Posterior vena cava (tissue), 2 donors: Measurements from ENCODE around the gene MINDY4B. TPM values are rescaled to one million over a fixed set of nuclear protein-coding genes. Genes with fewer than 3 reads are reported as not detected.

Source experiments
- DNase-seq: peaks from one replicate; pipeline ENCODE4 v3.0.0-alpha.2; 2020; ENCODE audit warnings: low spot score
- intact Hi-C, 2 donors: fragments of 100-400 bp; cut with DNase I; formaldehyde crosslinking; loops; one replicate each; pipeline versions ENCODE4 v1.14.1 to v1.14.2; 2022 to 2023
- total RNA-seq, 2 donors: library from RNA; stranded (reverse); fragmentation: NEBNext Ultra II Directional; extraction: Animal tissue kit (Norgen Biotek cat#: 25700); gene quantifications; one replicate each; pipeline ENCODE4 v1.2.1, GENCODE V29; 2021
- donor health status: DM: yes; HTN: yes; CAD: no.
- donor health status: DM: yes; HTN: yes; CAD: no.

The MINDY4B gene
- total RNA-seq, 2 donors from 2014 or later: not detected

DNA sequence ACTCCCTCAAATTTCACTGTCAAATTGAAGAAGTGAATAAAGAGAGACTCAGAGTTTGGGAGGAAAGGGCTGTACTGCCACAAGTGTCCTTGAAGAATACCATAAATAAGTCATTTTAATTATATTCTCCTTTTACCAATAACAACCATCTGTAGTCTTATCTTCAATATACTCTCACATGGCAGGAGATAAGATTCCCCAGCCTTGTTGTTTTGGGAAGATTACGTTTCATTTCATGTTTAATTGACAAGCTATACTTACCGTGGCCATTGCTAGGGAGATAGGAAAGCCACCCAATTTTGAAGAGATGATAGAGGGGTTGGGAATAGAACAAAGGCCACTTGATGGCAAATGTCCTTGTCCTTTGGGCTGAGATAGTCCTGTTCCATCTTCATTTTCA lies 2.3 kb downstream of the MINDY4B start:
- DNase-seq: no peak

DNA sequence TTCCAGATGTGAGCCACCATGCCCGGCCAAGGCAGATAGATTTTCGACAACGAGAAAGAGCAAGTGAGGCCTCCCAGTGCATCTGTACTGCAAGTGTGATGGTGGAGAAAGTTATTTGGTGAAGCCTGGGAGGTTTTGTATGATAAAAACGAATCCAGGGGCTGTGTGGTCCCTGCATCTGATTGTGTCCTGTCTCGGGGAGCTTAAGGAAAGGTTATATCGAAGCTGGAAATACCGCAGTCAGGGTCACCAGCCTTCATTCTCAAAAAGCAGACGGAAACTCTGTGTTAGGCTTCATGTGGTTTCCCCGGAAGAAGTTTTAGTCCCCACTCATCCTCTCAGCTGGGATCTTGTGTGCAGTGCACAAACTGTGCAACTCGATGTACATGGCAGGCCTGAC lies 3.4 kb downstream of the MINDY4B start:
- no peak for DNase-seq
- intact Hi-C loops: no loop called here

More for the DNA sequence above, 2.3 kb downstream of the MINDY4B start:
- intact Hi-C loops: no loop called here

DNA sequence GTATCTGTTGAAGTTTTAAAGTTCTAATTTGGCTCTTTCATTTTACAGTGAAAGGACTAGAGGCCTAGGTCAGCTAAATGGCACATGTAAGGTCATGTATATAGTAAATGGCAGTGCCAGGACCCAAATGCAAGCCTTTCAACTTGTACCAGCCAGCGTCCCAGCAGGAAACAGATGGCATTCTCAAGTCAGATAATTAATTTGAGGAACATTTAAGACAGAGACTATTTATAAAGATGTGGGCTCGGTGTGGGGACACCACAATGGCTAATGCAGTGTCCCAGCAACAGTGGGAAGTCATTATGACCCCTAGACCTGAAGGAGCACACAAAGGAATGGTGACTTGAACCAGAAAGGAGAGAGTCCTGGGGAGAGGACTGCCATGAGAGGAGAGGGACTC lies 6.1 kb downstream of the MINDY4B start:
- intact Hi-C loops: no loop called here
- DNase-seq: no peak

DNA sequence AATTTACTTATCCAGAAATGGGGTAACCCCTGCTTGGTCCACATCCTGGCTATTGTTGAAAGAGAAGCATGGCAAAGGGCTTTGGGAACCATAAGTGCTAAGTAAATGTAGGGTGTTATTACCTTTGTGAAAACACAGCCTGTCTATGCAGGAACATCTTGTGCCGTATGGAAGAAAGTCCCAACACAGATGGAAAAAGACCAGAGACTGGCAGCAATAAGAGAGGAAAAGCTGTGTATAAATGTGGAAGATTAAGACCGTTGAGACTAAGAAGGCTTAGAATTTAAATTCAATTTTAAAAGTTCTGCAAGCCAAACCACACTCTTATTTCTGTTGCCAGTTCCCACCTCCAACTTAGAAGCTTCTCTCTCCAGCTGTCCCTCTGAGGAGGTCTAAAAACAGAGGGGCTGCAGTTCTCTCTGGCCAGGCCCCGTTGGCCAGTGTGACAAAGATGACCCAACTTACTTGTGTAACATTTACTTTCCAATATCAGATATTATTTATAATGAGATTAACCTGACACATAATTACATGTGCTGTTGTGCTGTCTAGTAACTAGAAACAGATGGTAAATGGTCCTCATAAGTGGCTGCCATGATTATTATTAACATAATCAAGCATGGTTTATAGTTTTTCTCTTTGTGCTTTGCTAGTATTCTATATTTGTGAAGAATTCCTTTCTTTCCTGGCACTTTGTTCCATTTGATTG lies 7.0 kb downstream of the MINDY4B start:
- intact Hi-C loops: no loop called here

DNA sequence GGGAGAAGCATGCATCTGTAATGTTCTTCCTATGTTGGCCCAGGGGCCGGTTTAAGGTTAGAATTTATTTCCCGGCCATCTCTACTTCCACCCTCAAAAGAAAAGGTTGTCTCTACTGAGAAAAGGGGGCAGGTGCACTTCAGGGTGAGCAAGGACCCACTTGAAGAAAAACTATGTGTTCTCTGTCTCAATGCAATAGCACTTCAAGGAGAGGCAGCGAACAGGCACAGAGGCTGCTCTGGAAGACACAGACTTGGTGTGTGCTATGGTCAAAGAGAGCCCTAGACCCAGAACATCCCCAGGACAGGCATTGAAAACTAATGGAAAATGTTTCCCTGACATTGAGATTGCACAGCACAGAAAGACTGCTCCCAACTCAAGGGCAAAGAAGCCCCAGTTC lies 7.6 kb downstream of the MINDY4B start:
- intact Hi-C loops: no loop called here
- no peak for DNase-seq

More for the DNA sequence above, 7.0 kb downstream of the MINDY4B start:
- no peak for DNase-seq

DNA sequence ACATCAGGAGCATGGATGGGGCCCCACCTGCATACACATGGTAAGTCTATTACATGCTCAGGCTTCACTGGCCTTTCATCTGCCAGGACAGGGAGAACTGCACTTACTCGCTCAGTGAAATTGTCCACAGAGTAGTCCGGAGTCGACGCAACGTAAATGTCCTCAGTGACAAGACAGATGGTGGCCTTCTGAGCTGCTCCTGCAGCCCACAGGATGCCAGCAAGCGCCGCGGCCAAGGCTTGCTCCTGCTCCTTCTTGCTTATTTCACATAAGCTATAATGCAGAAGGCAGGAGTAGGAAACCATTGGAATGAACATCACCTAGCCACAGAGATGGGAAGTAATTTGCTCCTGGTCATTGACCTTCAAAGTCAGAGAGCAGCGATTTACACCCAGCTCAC lies 14.4 kb downstream of the MINDY4B start:
- intact Hi-C loops: no loop called here
- no peak for DNase-seq

DNA sequence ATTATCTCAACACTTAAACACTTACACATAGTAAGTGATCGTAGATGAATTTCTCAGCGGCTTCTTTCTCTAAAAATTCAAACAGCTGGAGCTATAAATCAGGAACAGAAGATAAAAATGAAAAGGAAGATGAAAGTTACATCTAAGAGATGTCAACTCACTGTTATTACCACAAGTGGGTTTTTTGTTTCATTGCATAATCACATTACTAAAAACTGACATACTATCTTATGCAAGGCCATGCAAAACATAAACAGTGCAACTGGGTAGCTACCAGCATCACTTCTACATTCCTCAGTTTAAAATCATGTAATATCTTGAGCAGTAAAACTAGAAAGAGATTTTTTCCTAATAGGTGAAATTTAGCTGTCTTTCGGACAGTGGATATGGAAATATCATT lies 14.9 kb downstream of the MINDY4B start:
- DNase-seq: no peak
- intact Hi-C loops: no loop called here

DNA sequence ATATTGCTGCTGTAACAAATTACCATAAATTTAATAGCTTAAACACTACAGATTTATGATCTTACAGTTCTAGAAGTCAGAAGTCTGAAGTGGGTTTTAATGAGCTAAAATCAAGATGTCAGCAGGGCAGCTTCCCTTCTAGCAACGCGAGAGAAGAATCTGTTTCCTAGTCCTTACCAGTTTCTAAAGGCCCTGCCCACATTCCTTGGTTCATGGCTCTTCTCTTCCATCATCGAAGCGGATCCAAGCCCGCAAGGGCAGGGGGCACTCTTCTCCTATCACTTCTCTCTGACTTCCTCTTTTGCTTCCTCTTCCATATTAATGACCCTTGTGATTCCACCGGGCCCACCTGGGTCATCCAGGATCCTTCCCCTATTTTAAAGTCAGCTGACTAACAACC lies 16.1 kb downstream of the MINDY4B start:
- intact Hi-C loops: no loop called here
- DNase-seq: no peak

DNA sequence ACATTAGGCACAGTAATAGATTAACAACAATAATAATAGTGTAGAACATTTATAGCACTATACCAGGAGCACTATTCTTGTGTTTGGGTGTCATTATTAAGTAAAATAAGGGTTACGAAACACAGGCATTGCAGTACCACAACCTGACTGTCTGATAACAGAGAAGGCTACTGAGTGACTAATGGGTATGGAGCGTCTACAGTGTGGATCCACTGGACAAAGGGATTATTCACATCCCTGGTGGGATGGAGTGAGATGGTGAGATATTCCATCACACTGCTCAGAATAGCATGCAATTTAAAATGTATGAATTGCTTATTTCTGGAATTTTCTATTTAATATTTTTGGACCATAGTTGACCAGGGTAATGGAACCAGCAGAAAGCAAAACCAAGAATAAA lies 18.2 kb downstream of the MINDY4B start:
- no peak for DNase-seq
- intact Hi-C loops: no loop called here

DNA sequence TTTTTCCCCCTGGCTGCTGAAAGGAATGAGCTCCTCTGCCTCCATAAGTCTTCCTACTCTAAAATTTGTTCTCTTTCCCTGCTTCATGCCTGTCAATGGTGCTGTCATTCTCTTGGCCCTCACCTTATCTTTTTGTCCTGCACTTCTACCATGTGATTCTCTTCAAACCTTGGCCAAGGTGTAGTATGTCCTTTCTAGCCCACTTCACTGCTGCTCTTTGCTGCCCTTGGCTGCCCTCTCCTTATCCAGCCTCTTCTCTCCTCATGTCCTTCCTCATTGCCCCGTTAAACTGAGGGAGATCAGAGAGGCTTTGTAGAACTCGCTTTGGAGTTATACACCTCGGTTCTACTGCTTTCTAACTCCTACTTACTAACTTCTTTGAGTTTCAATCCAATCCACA lies 19.7 kb downstream of the MINDY4B start:
- intact Hi-C loops: no loop called here

DNA sequence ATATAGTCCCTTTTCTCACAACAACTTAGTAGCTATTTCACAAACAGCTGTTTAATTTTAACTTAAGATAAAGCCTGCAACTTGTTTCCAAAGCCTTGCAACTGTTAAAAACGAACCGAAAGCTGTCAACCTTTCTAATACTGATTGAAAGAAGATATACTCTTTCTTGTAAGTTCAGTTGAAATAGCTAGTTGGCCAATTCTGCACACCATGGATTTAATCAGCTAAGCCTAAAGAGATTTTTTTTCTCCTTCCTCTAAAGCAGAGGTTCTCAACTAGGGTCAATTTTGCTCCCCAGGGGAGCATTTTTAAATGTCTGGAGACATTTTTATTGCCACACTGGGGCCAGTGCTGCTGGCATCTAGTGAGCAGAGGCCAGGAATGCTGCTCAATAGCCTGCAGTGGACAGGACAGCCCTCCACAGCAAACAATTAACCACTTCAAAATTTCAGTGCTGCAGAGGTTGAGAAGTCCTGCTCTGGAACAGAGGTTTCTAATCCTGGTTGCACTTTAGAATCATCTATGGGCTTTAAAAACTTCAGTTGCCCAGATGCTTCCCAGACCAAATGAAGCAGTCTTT lies 26.2 kb downstream of the MINDY4B start:
- intact Hi-C loops: no loop called here
- DNase-seq: no peak

More for the DNA sequence above, 19.7 kb downstream of the MINDY4B start:
- no peak for DNase-seq

DNA sequence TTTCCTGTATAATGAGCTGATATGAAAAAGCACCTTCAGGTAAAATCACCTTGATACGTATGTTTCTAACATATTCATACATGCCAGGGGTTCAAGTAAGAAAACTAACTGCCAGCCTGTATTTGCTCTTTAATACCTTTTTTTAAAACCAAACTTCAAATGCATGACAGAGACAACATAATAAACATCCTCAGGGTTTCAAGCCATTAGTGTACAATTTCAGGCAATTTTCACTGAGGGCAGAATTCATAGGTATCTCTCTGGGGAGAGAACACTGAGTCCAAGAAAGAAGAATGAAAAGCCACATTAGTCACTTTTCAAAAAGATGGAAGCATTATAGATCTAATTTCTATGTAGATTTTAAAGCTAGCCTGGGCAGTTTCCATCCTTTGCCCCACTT lies 26.9 kb downstream of the MINDY4B start:
- no peak for DNase-seq
- intact Hi-C loops: no loop called here

DNA sequence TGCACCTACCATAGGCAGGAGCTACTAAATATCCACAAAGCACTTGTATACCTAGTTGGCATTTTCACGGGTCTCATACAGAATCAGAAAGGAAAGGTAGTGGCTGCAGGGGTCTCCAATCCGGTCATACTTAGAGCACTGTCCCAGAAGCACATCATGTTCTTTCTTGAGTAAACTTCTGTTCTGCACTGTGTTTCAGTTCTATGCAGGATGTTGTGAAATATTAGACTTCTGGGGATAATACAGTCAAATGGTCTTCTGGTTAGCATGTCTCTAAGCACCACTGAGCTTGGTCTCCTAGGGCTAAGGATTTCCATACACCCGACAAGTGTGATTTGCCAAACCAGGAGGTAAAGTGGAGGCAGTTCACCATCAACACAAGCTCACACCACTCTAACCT lies 27.9 kb downstream of the MINDY4B start:
- intact Hi-C loops: no loop called here
- no peak for DNase-seq

DNA sequence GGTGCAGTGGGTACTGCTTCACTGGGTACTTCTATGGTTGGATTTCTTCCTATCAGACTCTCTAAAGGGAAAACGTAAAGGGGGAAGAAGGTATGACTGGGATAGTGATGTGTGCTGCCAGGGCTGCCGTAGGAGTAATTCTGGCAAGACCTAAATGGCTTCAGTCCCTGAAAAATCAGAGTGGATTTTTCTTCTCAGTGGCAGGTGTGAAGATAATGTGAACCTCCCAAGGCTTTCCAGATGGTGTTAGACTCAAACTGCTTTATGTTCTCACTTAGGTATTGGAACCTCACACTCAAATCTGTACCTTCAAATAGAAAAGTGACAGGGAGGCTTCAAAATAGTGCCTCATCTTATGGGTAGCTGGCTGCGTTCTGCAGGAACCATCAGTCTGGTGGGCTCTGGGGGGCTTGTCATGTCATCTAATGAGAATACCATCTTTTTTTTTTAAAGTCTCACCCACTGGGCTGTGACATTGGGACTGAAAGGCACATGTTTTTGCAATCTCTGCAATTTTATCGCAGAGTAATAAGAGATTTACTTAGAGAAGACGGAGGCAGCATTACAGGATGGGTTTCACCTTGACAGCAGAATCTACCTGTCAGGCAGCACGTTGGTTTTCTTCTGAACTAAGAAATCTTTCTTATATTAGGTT lies 28.5 kb downstream of the MINDY4B start:
- DNase-seq: no peak
- intact Hi-C loops: no loop called here

DNA sequence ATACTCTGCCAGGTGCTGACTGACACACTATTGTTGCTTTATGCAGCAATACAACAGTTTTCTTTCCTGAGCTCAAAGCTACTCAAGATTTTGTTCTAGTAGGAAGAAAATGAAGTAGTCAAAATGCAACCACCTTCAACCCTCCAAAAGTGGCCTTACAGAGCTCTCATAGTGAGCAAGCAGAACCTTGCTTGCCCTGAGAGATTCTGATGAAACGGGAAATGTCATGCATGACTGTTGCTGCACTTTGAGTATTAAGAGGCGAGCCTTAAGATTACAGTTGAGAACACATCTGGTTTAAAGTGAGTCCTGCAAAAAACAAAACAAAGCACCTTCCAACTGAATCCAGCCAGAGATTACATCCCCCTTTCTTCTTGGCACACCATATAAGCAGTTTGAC lies 29.7 kb downstream of the MINDY4B start:
- DNase-seq: no peak
- intact Hi-C loops: no loop called here

DNA sequence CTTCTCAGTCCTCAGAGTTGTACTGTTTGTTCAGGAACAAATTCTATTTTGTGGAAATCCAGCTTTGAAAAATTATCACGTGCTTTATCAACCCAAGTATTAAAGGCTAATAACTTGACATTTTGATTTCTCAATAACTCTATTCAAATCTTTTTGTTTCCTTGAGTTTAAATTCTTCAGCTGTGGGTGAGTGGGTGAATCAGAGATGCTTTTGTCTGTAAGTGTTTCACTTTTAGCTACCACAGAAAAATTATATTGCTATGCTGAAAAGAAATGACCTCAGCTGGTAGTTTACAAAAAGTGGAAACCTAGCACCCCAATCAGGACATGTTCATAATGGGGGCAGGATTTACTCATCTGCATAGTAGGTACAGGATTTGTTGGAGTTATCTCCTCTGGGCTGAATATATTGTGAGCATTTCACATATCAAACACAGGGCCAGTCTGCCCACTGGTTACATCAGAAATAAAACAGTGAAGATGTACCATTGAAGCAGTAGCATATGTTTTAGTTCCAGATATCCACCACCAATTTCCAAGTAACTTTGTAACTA lies 30.5 kb downstream of the MINDY4B start:
- DNase-seq: no peak
- intact Hi-C loops: no loop called here

DNA sequence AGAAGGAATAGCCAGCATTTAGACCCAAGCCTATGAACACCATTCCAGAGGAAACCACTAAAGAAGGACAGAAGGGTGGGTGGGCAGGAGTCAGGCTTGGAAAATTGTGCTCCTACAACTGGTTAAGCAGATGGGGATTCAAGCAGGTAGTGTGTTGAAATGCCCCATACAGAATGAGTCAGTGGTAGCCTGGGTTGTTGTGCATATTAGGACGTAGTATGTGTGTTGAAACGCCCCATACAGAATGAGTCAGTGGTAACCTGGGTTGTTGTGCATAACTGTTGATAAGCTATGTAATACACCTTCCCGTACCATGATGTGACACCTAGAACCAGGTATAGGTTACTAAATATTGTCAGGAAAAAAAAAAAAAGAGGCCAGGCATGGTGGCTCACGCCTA lies 34.0 kb downstream of the MINDY4B start:
- no peak for DNase-seq
- intact Hi-C loops: no loop called here

DNA sequence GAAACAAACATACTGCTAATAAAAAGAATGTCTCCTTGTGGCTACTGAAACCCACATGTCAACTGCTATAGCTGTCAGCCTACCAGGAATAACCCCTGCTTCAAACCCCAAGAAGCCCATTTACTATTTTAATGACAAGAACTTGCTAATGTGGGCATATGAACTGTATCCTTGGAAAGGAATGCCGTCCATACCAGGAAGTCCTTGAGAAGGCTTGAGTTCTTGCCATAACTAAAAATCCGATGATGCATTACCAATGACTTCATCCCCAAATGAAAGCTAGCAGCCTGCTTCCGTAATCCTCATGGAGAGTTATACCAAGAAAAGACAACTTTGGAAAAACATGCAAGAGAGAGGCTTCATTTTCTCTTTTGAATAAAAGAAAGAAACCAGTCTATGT lies 34.8 kb downstream of the MINDY4B start:
- intact Hi-C loops: no loop called here
- no peak for DNase-seq

DNA sequence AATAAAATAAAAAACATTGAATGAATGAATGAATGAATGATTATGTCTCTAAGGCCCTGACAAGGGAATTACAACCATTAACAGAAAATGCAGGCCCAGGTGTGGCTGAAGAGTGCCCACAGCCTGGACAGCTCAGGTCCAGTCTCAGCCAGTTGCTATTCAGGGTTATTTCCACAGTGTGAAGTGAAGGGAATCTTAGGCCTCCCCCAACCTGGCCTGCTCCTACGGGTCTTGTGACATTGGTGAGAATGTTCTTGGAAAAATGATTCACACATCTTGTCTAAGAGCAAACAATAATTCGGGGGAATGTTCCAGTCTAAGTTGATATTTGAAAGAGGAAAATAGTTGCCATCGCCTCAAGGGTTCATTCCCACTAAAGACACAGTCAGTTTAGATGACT lies 37.0 kb downstream of the MINDY4B start:
- intact Hi-C loops: loop anchor here (5.0 to 10.0 kb wide), 4 partner anchors 81 to 493 kb away; no protein-coding TSS in a partner anchor
- DNase-seq: no peak

DNA sequence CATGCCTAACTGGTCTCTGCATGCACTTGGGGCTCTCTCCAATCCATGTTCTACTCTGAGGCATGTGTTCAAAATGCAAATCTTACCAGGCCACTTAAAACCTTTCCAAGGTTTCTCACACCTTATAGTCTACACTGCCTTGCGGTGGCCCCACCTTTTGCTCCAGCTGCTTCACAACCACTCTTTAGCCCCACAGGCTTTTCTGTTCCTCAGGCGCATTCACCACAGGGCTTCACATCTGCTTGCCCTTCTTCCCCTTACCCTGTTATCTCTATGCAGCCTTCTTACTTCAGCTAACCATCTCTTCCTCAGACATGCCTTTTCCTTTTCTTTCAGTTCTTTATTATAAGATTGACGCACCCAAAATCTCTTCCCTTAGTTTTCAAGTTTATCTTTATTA lies 37.8 kb downstream of the MINDY4B start:
- intact Hi-C loops: loop anchor here (5.0 to 10.0 kb wide), 4 partner anchors 80 to 493 kb away; no protein-coding TSS in a partner anchor
- DNase-seq: no peak
